A172 (cell line): ENCODE results near the gene MYEF2. TPM values are rescaled to one million over a fixed set of nuclear protein-coding genes. Genes with fewer than 3 reads are reported as not detected.

ENCODE experiments used
- DNase-seq: peaks from one replicate; pipeline ENCODE4 v3.0.0-alpha.2; 2015; ENCODE audit warnings: low spot score
- total RNA-seq: library from RNA; depleted of rRNA; stranded (reverse); fragments of >200 nt; shearing (Covaris generic); gene quantifications from 2 replicates; pipeline ENCODE4 v1.2.3, GENCODE V29; 2014

MYEF2 gene
- total RNA-seq, 1 experiment from 2014 or later, result 41.4 TPM

GRCh38 chr15:48144889-48145288 lies 33.2 kb downstream of the MYEF2 start:
- DNase-seq, result no peak

GRCh38 chr15:48143856-48144255 lies 34.2 kb downstream of the MYEF2 start:
- peak; percentile 19 for DNase-seq

- DNase-seq, result no peak
These were observed 45.2 kb downstream of the MYEF2 start for GRCh38 chr15:48132874-48133273.

- no peak for DNase-seq
These were observed 46.8 kb downstream of the MYEF2 start for GRCh38 chr15:48131324-48131723.

GRCh38 chr15:48126667-48127355 lies 51.3 kb downstream of the MYEF2 start:
- no peak for DNase-seq

DNA sequence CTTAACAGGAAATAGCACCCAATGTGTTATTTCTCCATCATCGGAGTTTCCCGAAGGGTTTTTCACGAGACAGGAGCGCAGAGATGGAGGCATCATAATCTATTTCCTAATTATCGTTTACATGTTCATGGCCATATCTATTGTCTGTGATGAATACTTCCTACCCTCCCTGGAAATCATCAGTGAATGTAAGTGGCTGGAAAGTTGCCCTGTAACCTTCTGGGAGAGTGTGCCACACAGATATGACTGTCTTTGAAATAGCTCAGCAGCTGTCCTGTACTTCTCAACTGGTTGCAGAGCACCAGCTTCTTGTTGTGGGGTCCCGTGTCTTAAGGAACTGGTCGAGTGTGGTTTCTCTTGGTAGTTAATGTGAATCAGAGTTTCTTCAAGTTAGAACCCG lies 56.2 kb downstream of the MYEF2 start:
- DNase-seq, result no peak

DNA sequence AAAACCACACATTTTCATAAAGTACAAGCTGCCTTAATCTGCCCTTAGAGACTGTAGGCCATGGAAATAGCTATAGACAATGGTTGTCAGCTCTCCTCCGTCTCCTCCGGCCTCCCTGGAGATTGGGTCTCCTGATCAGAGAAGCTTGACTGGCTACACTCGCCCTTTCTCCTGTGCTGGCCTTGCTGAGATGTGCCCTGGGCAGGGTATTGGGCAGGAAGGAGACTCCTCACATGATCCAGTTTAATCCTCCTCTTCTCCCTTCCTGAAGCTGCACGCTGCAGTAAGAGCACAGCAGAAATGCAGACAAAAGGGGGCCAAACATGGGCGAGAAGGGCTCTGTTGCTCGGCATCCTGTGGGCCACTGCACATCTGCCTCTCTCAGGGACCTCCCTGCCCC lies 57.4 kb downstream of the MYEF2 start, which contains the start of gene SLC24A5:
Gene SLC24A5, plus strand, starts transcription at position 246 of the 400 bp plus-strand sequence. Its CDS starts 55 bp downstream, at position 301.
- DNase-seq, result no peak

- DNase-seq, result no peak
These were observed 58.8 kb downstream of the MYEF2 start for GRCh38 chr15:48119277-48119676.

DNA sequence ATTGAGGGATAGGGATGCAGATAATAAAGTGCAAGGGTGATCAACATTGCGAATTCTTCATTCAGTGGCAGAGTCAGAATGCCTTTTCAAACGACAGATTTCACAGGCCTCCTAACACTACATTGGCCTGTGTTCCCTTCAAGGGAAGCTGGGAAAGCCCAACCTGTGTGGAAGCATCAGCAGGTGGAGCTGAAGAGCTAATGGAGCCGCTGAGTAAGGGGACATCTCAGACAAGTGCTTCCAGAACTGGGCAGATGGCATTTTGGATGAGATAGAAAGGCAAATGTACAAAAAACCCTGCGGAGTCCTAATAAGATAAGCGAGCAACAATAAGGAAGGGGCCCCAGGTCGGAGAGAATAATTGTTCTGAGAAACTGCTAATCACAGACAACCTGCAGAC lies 65.9 kb downstream of the MYEF2 start:
- peak; percentile 8 for DNase-seq

- no peak for DNase-seq
These were observed 68.1 kb downstream of the MYEF2 start for GRCh38 chr15:48109856-48110531.

DNA sequence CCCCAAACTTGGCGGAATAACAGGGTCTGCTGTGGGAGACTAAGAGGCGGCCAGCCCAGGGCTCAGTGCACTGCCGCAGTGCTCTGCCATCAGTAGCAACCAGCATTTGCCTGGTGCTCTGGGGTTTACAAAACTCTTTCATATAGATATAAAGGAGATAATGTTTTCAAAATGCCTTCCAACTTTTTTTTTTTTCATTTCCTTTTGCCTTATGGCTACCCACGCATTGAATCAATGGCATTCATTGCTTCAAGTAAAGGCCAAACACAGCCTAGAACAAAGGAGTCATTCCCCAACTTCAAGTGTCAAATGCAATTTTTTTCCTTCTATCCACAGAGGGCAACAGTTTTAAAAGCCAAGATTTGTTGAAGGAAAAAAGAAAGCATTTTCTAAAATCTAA lies 68.9 kb downstream of the MYEF2 start:
- no peak for DNase-seq

DNA sequence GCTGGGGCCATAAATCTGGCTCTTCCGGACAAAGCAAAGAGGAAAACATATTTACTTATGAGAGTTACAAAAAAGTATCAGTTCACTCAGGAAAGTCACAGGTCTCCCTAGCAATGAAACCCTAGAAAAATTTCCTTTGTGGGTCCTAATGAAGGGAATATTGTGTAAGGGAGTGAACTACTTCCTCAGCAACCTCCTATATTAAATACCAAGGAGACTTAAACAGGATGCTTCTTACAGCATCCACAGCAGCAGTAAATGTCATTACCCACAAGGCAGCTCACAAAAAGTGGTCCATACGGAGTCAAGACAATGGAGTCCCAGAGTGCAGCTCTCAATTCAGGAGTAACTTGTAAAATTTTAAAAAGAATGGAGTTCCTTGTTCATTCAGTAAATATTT lies 72.2 kb downstream of the MYEF2 start:
- no peak for DNase-seq

- no peak for DNase-seq
These were observed 74.4 kb downstream of the MYEF2 start for GRCh38 chr15:48103647-48104046.

- no peak for DNase-seq
These were observed 75.9 kb downstream of the MYEF2 start for GRCh38 chr15:48102167-48102566.

GRCh38 chr15:48101376-48101961 lies 76.6 kb downstream of the MYEF2 start:
- DNase-seq, result no peak

DNA sequence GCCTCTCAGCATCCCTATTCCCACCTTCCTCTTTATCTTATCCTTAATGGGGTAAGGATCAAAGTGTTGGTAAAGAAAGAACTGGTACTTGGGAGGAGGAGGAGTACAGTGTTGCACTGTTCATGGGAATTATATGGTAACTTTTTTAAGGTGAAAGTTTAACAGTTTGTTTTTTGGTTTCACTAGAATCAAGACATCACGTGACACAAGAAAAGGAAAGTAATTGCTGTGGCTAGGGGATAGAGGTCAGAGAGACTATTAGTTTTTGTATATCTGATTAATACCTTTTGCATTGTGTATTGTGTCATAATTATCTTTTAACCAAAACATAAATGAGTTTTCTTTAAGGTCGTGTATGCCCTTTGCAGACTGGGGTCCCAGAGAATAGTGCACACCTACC lies 80.8 kb downstream of the MYEF2 start:
- DNase-seq, result no peak

GRCh38 chr15:48096813-48097212 lies 81.3 kb downstream of the MYEF2 start:
- DNase-seq, result peak; percentile 62

- no peak for DNase-seq
These were observed 81.7 kb downstream of the MYEF2 start for GRCh38 chr15:48096355-48096786.

GRCh38 chr15:48091522-48091921 lies 86.6 kb downstream of the MYEF2 start:
- no peak for DNase-seq

DNA sequence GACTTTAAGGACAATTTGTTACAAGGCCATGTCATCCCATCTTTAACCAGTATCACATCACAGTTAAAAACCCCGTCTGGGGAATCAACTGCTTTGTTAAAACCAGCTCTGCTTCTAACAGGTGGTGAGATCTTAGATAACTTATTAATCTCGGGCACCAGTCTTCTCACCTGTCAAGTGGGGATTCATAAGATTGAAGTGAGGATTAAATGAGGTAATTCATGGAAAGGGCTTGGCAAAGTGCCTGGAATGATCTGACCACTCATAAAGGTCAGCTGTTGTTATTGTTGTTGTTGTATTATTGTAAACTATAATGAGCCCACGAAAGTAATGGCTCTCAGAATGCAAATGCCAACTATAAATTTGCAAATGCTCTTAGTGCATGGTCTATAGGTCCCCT lies 87.4 kb downstream of the MYEF2 start:
- DNase-seq, result no peak

DNA sequence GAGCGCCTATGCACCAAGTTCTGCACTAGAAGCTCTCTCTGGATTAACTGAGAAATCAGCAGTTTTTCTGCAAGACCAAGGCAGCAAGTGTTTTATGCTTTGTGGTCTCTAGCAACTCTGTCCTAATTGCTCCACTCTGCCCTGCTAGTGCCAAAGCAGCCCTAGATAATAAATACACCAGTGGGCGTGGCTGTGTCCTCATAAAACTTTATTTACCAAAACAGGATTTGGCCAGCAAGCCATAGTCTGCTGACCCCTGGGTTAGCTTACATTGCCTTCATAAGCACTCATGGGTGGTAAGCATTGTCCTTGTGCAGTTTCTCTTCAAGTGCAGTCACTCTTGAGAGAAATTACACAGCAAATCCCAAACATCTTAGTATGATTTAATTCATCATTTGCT lies 88.0 kb downstream of the MYEF2 start:
- DNase-seq, result no peak

DNA sequence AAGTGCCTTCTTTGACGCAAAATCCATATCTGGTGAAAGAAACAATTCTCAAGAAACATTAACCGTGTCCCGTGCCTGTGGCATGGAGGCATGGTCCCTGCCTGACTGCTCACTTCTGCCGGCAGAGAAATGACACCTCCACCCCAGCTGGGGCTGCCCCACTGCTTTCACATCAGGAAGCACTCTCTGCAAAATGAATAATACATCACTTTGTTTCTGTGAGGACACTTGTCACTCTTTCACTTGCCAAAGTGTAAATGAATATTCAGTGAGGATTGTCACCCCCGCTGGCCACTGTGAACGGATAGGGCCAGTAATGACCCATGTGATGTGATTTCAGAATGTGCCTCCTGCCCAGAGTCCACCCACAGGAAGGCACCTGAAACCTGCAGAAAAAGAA lies 88.4 kb downstream of the MYEF2 start:
- DNase-seq, result no peak

- DNase-seq, result peak; percentile 18
These were observed 90.3 kb downstream of the MYEF2 start for GRCh38 chr15:48087844-48088243.
